Ovary (tissue), 9 donors: ENCODE data around the gene C20orf204. TPM values are rescaled to one million over a fixed set of nuclear protein-coding genes. Genes with fewer than 3 reads are reported as not detected.
"Not testable (repeated sequence)": the region's sequence is repeated elsewhere in the genome, so short reads cannot be mapped to it uniquely, and the experiment has no call there.

Experiments
- DNase-seq, 5 donors: peaks; one replicate each; pipeline ENCODE4 v3.0.0-alpha.2; 2019 to 2020
- H3K27ac ChIP-seq, 2 donors: fragments of 200-600 bp; one replicate each; pipeline versions ENCODE4 v1.5.1 to v1.8.0; 2019 to 2022
- H3K27me3 ChIP-seq: fragments of 200-600 bp; one replicate; pipeline ENCODE4 v1.8.0; 2022
- H3K36me3 ChIP-seq: fragments of 200-600 bp; sonication (generic); one replicate; pipeline ENCODE4 v1.5.1; 2019
- H3K4me1 ChIP-seq: one replicate; pipeline ENCODE4 v1.8.1; 2013; ENCODE audit warnings: mild to moderate bottlenecking, moderate library complexity; ENCODE audit not compliant: insufficient read depth
- H3K4me3 ChIP-seq: fragments of 200-600 bp; sonication (generic); one replicate; pipeline ENCODE4 v1.5.1; 2017
- H3K9me3 ChIP-seq, 2 donors: fragments of 200-600 bp in 1 of 2; sonication (generic) in 1 of 2; one replicate each; pipeline versions ENCODE4 v1.5.1 to v1.8.1; 2013 to 2019; ENCODE audit warnings: mild to moderate bottlenecking in 1 of 2, moderate library complexity in 1 of 2
- EP300 ChIP-seq: sonication (generic); formaldehyde crosslinking; IDR thresholded peaks from one replicate; pipeline ENCODE4 v1.6.1; 2017; ENCODE audit warnings: antibody characterized with exemption
- POLR2A ChIP-seq: fragments of 450-650 bp; IDR thresholded peaks from one replicate; pipeline ENCODE4 v1.6.1; 2017; ENCODE audit warnings: antibody characterized with exemption, mild to moderate bottlenecking, moderate library complexity
- WGBS, 3 donors: extraction: QIAGEN DNeasy Blood & Tissue Kit in 1 of 3; methylation state at CpG; one replicate each; pipeline versions ENCODE4 v1.1.5 to v1.1.7; 2013 to 2017; 5-methylcytosine and 5-hydroxymethylcytosine counted together
- intact Hi-C, 4 donors: fragments of 100-400 bp; cut with DNase I; formaldehyde crosslinking; loops; one replicate each; pipeline versions ENCODE4 v1.11.0 to v1.15.1; 2022 to 2023
- polyA plus RNA-seq, 2 donors: library from polyadenylated mRNA; stranded (reverse); fragments of 200-250 nt in 1 of 2; fragments of 350-450 nt in 1 of 2; fragmentation: Illumina TruSeq in 1 of 2; extraction: RNeasy Lipid Tissue Mini Kit (QIAGEN cat#74804) in 1 of 2; gene quantifications; one replicate each; pipeline ENCODE4 v1.2.3, GENCODE V29; 2013 to 2014
- total RNA-seq, 7 donors: library from RNA; depleted of rRNA in 2 of 7; stranded (reverse); fragments of >200 nt in 2 of 7; fragmentation: NEBNext Ultra II Directional in 3 of 7; extraction: Animal tissue kit (Norgen Biotek cat#: 25700) in 3 of 7; gene quantifications; one replicate each; pipeline versions ENCODE4 v1.1.0 to v1.2.4, GENCODE V29; 2016 to 2023
- TF ChIP-seq, protein P1 (sequence below), 3 donors: fragments of 450-650 bp in 2 of 3; fragments of 200-600 bp in 1 of 3; IDR thresholded peaks; one replicate each; pipeline versions ENCODE4 v1.5.1 to v1.8.0; 2016 to 2022; ENCODE audit warnings: antibody characterized with exemption in 3 of 3, mild to moderate bottlenecking in 1 of 3
- donor health status: DM: no; HTN: no; CAD: no; lungs with moderate emphysema.
- donor health status: DM: no; HTN: no; CAD: no.
- donor health status: Bipolar disorder and iron deficiency.
- donor health status: DM: yes; HTN: yes; CAD: no.
- donor health status: DM: no; HTN: no; CAD: no.
- donor health status: DM: yes; HTN: yes; CAD: no.

Gene C20orf204
- total and polyA plus RNA-seq, 9 donors, result 0.20 to 2.8 (median 1.4) TPM

- H3K4me1 ChIP-seq, result no peaks in the 10 kb centered on the region
- intact Hi-C loops, result no loop called here
- peak overlapping the region; percentile 12 for H3K4me3 ChIP-seq
- WGBS, 3 donors, result 0 to 1% (median 1%) methylated on average over 39 to 52 of the region's 52 CpGs
- peak; percentile 39 to 78 (median 63) for DNase-seq
- H3K27ac ChIP-seq, result no peak overlapping the region
- no peaks in the 10 kb centered on the region for H3K9me3 ChIP-seq
- no peaks in the 10 kb centered on the region for H3K36me3 ChIP-seq
- TF ChIP-seq EP300 (no peak), POLR2A (no peak)
- TF ChIP-seq, protein P1, sequence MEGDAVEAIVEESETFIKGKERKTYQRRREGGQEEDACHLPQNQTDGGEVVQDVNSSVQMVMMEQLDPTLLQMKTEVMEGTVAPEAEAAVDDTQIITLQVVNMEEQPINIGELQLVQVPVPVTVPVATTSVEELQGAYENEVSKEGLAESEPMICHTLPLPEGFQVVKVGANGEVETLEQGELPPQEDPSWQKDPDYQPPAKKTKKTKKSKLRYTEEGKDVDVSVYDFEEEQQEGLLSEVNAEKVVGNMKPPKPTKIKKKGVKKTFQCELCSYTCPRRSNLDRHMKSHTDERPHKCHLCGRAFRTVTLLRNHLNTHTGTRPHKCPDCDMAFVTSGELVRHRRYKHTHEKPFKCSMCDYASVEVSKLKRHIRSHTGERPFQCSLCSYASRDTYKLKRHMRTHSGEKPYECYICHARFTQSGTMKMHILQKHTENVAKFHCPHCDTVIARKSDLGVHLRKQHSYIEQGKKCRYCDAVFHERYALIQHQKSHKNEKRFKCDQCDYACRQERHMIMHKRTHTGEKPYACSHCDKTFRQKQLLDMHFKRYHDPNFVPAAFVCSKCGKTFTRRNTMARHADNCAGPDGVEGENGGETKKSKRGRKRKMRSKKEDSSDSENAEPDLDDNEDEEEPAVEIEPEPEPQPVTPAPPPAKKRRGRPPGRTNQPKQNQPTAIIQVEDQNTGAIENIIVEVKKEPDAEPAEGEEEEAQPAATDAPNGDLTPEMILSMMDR (IDR thresholded peaks at IDR 0.05), result peak in 2 of 3 donors; percentile 27 to 49
- no peaks in the 10 kb centered on the region for H3K27me3 ChIP-seq
These were observed 47.4 kb downstream of the C20orf204 start for GRCh38 chr20:64083378-64083803.

DNA sequence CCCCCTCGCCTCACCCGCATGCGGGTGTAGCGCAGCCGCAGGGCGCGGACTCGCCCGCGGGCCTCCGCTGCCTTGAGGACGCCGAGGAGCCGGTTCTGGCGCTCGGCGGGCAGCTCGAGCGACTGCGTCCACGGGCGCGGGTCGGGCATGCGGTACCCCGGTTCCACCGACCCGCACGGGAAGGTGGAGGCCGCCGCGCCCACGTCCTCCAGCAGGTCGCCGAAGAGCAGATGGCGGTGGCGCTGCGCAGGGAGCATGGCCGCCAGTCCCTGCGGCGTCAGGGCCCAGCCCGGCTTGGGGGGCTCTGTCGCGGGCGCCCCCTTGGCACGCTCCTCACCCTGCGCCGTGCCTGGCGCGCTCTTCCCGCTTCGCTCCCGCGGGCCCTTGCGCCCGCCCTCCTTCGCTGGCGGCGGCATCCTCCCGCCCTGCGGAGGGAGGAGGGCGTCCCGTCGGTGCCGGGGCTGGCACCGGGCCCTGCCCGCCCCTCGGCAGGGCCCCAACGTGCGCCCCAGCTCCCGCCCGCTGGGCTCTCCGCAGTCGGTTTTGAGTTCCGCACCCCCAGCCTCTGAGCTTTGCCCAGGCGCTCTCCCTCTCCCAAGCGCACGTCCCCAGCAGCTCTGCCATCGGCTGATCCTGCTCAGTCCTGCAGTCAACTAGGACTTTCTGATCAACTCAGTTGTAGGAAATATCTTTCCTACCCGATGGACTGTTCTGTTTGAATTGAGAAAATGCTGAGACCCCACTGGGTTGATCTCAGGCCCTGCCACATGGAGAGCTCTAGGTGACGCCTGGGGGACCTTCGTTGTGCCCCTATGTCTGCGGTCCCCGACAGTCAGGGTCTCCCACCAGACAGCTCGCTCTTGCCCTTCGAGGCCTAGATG, 48.1 kb downstream of the C20orf204 start, which contains the start of gene LKAAEAR1:
TSS of gene LKAAEAR1 (minus strand) at position 595 of the 881 bp plus-strand sequence. CDS start at position 416, 179 bp downstream.
- H3K27ac ChIP-seq, result no peak within 1 kb of the TSS
- H3K27me3 ChIP-seq, result no peaks in the 10 kb centered on the region
- TF ChIP-seq, protein P1 (IDR thresholded peaks at IDR 0.05), result no peak
- TF ChIP-seq POLR2A, result no peak
- no peak for TF ChIP-seq EP300
- DNase-seq, result no peak
- intact Hi-C loops, result no loop called here
- no peaks in the 10 kb centered on the region for H3K4me1 ChIP-seq
- no peaks in the 10 kb centered on the region for H3K9me3 ChIP-seq
- no peaks in the 10 kb centered on the region for H3K36me3 ChIP-seq
- 2 to 3% (median 2%) methylated on average over 67 to 86 of the region's 86 CpGs for WGBS, 3 donors
- H3K4me3 ChIP-seq, result peak within 1 kb of the TSS; percentile 12

- TF ChIP-seq, protein P1 (IDR thresholded peaks at IDR 0.05), result no peak
- TF ChIP-seq POLR2A, result no peak
- TF ChIP-seq EP300, result no peak
- 7 to 10% (median 7%) methylated on average over 23 of the region's 23 CpGs for WGBS, 3 donors
- Histone ChIP-seq H3K27me3 (no peaks in the 10 kb centered on the region), H3K36me3 (no peaks in the 10 kb centered on the region), H3K27ac (no peak overlapping the region), H3K4me3 (no peak overlapping the region), H3K9me3 (no peaks in the 10 kb centered on the region), H3K4me1 (no peaks in the 10 kb centered on the region)
- intact Hi-C loops, result no loop called here
- no peak for DNase-seq
These were observed 48.7 kb downstream of the C20orf204 start for GRCh38 chr20:64084685-64085152.

GRCh38 chr20:64086801-64087200, 50.8 kb downstream of the C20orf204 start:
- no peak overlapping the region for H3K4me3 ChIP-seq
- H3K36me3 ChIP-seq, result no peaks in the 10 kb centered on the region
- no peak for TF ChIP-seq EP300
- no peak for TF ChIP-seq POLR2A
- TF ChIP-seq, protein P1 (IDR thresholded peaks at IDR 0.05), result no peak
- no peaks in the 10 kb centered on the region for H3K27me3 ChIP-seq
- no peaks in the 10 kb centered on the region for H3K4me1 ChIP-seq
- no peak overlapping the region for H3K27ac ChIP-seq
- DNase-seq, result no peak
- WGBS, 3 donors, result 87 to 90% (median 90%) methylated on average over 8 of the region's 11 CpGs
- no peaks in the 10 kb centered on the region for H3K9me3 ChIP-seq
- intact Hi-C loops, result no loop called here

DNA sequence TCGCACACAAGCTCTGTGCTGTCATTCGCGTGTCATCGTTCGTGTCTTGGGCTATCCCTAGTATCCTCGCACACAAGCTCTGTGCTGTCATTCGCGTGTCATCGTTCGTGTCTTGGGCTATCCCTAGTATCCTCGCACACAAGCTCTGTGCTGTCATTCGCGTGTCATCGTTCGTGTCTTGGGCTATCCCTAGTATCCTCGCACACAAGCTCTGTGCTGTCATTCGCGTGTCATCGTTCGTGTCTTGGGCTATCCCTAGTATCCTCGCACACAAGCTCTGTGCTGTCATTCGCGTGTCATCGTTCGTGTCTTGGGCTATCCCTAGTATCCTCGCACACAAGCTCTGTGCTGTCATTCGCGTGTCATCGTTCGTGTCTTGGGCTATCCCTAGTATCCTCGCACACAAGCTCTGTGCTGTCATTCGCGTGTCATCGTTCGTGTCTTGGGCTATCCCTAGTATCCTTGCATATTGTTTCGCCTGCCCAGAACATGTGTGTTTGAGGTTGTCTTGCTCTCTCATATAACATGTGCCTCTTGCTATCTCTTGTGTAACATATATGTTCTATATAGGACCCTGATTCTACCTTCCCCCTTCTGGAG, 51.3 kb downstream of the C20orf204 start:
- 95 to 99% (median 96%) methylated on average over 6 to 10 of the region's 36 CpGs for WGBS, 3 donors
- H3K36me3 ChIP-seq, H3K4me1 ChIP-seq, H3K27ac ChIP-seq, H3K4me3 ChIP-seq, H3K27me3 ChIP-seq, H3K9me3 ChIP-seq, intact Hi-C loops, DNase-seq: not testable (repeated sequence)

DNA sequence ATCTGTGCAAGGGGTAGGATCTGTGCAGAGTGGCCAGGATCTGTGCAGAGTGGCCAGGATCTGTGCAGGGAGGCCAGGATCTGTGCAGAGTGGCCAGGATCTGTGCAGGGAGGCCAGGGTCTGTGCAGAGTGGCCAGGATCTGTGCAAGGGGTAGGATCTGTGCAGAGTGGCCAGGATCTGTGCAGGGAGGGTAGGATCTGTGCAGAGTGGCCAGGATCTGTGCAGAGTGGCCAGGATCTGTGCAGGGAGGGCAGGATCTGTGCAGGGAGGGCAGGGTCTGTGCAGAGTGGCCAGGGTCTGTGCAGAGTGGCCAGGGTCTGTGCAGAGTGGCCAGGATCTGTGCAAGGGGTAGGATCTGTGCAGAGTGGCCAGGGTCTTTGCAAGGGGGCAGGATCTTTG, 52.6 kb downstream of the C20orf204 start:
- H3K36me3 ChIP-seq, H3K27ac ChIP-seq, H3K9me3 ChIP-seq, DNase-seq, H3K4me3 ChIP-seq, intact Hi-C loops, H3K27me3 ChIP-seq, H3K4me1 ChIP-seq: not testable (repeated sequence)
